ENCODE data around the gene INPP5K. TPM values are rescaled to one million over a fixed set of nuclear protein-coding genes. Genes with fewer than 3 reads are reported as not detected.

Gene INPP5K
- total and polyA plus RNA-seq, 12 donors = 26.8 to 45.5 (median 34.8) TPM

DNA sequence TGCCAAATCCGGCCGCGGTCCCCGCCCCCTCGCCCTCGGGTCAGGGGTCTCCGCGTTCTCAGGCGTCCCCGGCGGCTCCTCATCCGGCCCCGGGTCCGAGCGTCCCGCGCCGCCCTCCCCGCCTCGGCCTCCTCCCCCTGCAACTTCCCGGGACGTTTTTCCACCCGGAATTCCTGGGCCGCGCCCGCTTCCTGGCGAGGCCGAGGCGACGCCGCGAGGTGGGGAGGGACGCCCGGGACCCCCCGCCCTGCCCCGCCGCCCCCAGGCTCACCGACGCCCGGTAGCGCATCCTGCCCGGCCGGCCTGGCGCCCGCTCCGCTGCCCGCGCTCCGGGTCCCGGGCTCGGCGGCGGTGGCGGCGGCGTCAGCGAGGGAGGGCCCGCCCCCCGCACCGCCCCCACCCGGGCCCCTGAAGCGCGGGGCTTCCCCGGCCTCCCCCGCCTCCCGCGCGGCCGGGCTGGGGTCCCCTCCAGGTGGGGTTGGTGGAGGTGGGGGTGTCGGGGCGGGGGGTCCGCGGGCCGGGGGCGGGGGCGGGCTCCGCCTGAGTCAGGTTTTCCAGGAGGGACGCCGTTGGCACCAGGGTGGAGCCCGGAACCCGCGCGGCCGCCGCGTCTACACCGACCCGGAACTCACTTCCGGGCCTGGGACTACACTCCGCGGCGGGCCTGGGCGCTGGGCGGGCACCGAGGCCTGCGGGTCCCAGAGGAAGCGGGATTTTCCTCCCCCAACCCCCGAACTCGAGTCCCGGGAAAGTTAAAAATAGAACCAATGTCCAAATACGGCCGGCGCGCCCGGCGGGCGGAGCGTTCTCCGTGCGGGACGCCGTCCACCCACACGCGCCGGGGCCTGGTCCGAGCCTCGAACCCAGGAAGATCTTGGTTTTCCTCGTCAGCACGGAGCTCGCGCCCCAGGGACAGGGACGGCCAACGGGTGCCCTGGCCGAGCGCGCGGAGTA, 30.7 kb downstream of the INPP5K start:
- peak overlapping the region; percentile 49 to 78 (median 72) for H3K4me3 ChIP-seq
- no peaks in the 10 kb centered on the region for H3K9me3 ChIP-seq
- ATAC-seq = peak; percentile 17 to 37 (median 23)
- peak overlapping the region; percentile 90 to 100 (median 98) for H3K27ac ChIP-seq
- TF ChIP-seq, protein P1, sequence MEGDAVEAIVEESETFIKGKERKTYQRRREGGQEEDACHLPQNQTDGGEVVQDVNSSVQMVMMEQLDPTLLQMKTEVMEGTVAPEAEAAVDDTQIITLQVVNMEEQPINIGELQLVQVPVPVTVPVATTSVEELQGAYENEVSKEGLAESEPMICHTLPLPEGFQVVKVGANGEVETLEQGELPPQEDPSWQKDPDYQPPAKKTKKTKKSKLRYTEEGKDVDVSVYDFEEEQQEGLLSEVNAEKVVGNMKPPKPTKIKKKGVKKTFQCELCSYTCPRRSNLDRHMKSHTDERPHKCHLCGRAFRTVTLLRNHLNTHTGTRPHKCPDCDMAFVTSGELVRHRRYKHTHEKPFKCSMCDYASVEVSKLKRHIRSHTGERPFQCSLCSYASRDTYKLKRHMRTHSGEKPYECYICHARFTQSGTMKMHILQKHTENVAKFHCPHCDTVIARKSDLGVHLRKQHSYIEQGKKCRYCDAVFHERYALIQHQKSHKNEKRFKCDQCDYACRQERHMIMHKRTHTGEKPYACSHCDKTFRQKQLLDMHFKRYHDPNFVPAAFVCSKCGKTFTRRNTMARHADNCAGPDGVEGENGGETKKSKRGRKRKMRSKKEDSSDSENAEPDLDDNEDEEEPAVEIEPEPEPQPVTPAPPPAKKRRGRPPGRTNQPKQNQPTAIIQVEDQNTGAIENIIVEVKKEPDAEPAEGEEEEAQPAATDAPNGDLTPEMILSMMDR (IDR thresholded peaks at IDR 0.05) = no peak
- intact Hi-C loops (cut with DNase I) = loop anchor here in 2 of 10 donors (2.0 to 10.0 kb wide), 3 partner anchors 29 to 121 kb away; partner anchors contain the start of genes CRK (in 1 of the 2) and INPP5K (in 1 of the 2)
- peaks cover 0 to 35% (median 24%) of the 10 kb centered on the region in 9 donors for H3K36me3 ChIP-seq
- H3K27me3 ChIP-seq = peaks cover 0 to 38% (median 0%) of the 10 kb centered on the region in 7 donors
- DNase-seq = peak; percentile 79 to 83
- H3K4me1 ChIP-seq = peaks cover 21 to 85% (median 56%) of the 10 kb centered on the region in 9 donors
- 2 to 3% methylated on average over 90 to 127 of the region's 127 CpGs for WGBS, 2 donors

DNA sequence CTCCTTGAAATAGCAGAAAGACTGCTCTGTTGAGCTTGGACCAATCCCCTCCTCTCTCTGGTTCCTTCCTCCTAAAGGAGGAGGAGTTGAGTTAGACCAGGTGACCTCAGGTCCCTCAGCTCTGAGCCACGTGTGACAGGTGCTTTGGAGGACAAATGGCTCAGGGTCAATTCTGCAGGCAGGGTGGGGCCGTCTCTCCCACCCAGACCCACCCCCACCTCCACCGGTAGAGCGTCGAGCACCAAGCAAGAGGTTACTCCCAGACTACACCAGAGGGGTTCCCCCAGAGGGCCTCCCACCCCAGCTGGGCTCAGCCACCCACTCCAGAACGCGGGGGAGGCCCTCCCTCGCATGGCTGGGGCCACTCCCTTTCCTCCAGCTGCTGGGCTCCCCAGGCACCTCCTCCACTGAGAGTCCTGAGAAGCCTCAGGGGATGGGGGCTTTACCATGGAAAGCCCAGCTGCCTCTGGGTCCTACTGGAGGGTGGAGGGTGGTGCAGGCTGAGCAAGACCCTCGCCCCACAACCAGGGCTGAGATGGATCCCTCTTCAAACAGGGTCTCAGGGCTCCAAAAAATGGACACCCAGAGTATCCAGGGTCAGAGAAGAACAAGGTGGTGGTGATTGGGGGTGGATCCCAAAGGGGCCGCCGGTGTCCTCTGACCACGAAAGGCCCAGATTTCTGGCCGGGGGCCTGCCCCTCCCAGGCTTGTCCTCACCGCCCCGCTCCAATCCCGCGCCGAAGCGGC, 31.6 kb downstream of the INPP5K start:
- peak in 7 of 8 donors; percentile 5 to 40 (median 20) for ATAC-seq
- Histone ChIP-seq H3K4me1 (peaks cover 21 to 77% (median 48%) of the 10 kb centered on the region in 9 donors), H3K36me3 (peaks cover 0 to 43% (median 32%) of the 10 kb centered on the region in 9 donors)

DNA sequence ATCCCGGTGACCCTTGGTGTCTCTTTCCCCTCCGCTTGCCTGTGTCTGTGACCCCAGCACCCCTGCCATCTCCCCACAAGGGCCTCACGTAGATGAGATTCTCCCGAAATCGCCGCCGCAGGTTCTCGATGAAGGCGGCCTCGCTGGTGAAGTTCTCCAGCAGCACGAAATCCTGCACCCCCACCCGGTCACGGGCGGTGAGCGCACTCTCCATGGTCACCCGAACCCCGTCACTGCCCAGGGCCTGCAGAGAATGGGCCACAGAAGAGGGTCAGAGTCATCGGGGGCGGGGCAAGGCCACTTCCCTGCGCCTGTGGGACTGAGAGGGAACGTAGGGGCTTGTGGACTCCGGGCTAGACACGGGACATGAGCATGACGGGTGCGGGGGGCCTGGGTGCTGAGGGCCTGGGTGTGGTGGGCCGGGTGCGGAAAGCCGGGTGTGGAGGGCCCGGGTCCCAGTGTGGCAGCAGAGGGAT, 32.3 kb downstream of the INPP5K start:
- TF ChIP-seq, protein P1 (IDR thresholded peaks at IDR 0.05) = no peak
- intact Hi-C loops (cut with DNase I) = loop anchor here in 1 of 10 donors (2.0 to 10.0 kb wide), 2 partner anchors 27 to 119 kb away; partner anchors contain the start of gene CRK
- Histone ChIP-seq H3K9me3 (no peaks in the 10 kb centered on the region), H3K27me3 (peaks cover 0 to 38% (median 0%) of the 10 kb centered on the region in 7 donors), H3K4me3 (peak overlapping the region in 1 of 10 donors; percentile 62), H3K36me3 (peaks cover 0 to 51% (median 39%) of the 10 kb centered on the region in 9 donors), H3K27ac (peak overlapping the region in 8 of 10 donors; percentile 93 to 100 (median 99)), H3K4me1 (peaks cover 21 to 69% (median 40%) of the 10 kb centered on the region in 9 donors)
- ATAC-seq = no peak
- DNase-seq = no peak
- 93% methylated on average over 29 of the region's 29 CpGs for WGBS, 2 donors

More for the DNA sequence above, 31.6 kb downstream of the INPP5K start:
- TF ChIP-seq, protein P1 (IDR thresholded peaks at IDR 0.05) = no peak
- peak; percentile 64 to 74 for DNase-seq
- H3K4me3 ChIP-seq = peak overlapping the region; percentile 49 to 78 (median 72)
- H3K9me3 ChIP-seq = no peaks in the 10 kb centered on the region
- H3K27me3 ChIP-seq = peaks cover 0 to 38% (median 0%) of the 10 kb centered on the region in 7 donors
- intact Hi-C loops (cut with DNase I) = loop anchor here in 1 of 10 donors (2.0 to 10.0 kb wide), 2 partner anchors 28 to 120 kb away; partner anchors contain the start of gene CRK
- 3 to 6% methylated on average over 16 to 19 of the region's 19 CpGs for WGBS, 2 donors
- peak overlapping the region; percentile 90 to 100 (median 98) for H3K27ac ChIP-seq
